K562 (cell line): Measurements from ENCODE around the gene HES3. TPM values are rescaled to one million over a fixed set of nuclear protein-coding genes. Genes with fewer than 3 reads are reported as not detected.

Experiments used
- ATAC-seq: fragments of 200-7000 bp; cut with Tn5 transposase; 3 replicates; pipeline ENCODE4 v1.9.1; 2020; ENCODE audit warnings: moderate library complexity
- BruUV-seq: library from RNA; stranded (reverse); fragments of 400-500 nt; replicated peaks from 2 replicates; lab custom pipeline; 2021; lab: Mats Ljungman, UMichigan
- CTCF ChIA-PET: fragments of 300-600 bp; formaldehyde crosslinking; extraction: SDS; loops from one replicate; lab custom pipeline; 2021; ENCODE audit warnings: low intra/inter-chr PET ratio; lab: Yijun Ruan, JAX
- POLR2A ChIA-PET: fragments of 300-600, 350-650 bp; sonication (Branson Sonifier 250); formaldehyde crosslinking; extraction: SDS; loops from one replicate; lab custom pipeline; 2021; ENCODE audit warnings: antibody characterized with exemption, inconsistent platforms; lab: Yijun Ruan, JAX
- DNase-seq, 4 experiments: peaks; one replicate each; pipeline versions ENCODE4 v3.0.0 to v3.0.0-alpha.2; 2011 to 2018; ENCODE audit warnings: low spot score in 3 of 4, mixed read lengths in 3 of 4; ENCODE audit errors: extremely low read depth in 1 of 4
- FAIRE-seq: peaks from 2 replicates; lab custom pipeline; 2011; peaks lifted over from hg19 to GRCh38; lab: Jason Lieb, UNC
- H2AFZ ChIP-seq: 2 replicates; pipeline ENCODE4 v1.6.0; 2011; ENCODE audit warnings: low read depth, low read length, control low read depth, inconsistent platforms
- H3K27ac ChIP-seq: fragments of 200-600 bp; 3 replicates; pipeline ENCODE4 v1.8.0; 2011; ENCODE audit warnings: low read depth, mild to moderate bottlenecking, control low read depth, inconsistent platforms, low read length, moderate library complexity, mixed read lengths; ENCODE audit errors: extremely low read depth
- H3K27me3 ChIP-seq, 2 experiments: fragments of 300-600 bp in 1 of 2; 2 replicates in 1 of 2; 3 replicates in 1 of 2; pipeline versions ENCODE4 v1.6.0 to v1.8.0; 2011; ENCODE audit warnings: inconsistent platforms in 2 of 2, low read length in 2 of 2, mild to moderate bottlenecking in 1 of 2, mixed read lengths in 1 of 2, moderate library complexity in 1 of 2; ENCODE audit not compliant: control insufficient read depth in 2 of 2, insufficient read depth in 2 of 2
- H3K36me3 ChIP-seq: fragments of 300-600 bp; 3 replicates; pipeline ENCODE4 v1.8.0; 2011; ENCODE audit warnings: mild to moderate bottlenecking, low read length, inconsistent platforms; ENCODE audit not compliant: control insufficient read depth, insufficient read depth
- H3K4me1 ChIP-seq, 2 experiments: fragments of 200-600 bp in 1 of 2; replicated peaks in 1 of 2; 2 replicates in 1 of 2; 3 replicates in 1 of 2; pipeline versions ENCODE4 v1.5.1 to v1.8.0; 2011; ENCODE audit warnings: inconsistent platforms in 2 of 2, low read length in 2 of 2, mild to moderate bottlenecking in 1 of 2, mixed read lengths in 1 of 2, moderate library complexity in 1 of 2; ENCODE audit not compliant: control insufficient read depth in 2 of 2, insufficient read depth in 2 of 2
- H3K4me2 ChIP-seq: 2 replicates; pipeline ENCODE4 v1.6.1; 2011; ENCODE audit warnings: low read length, control low read depth, inconsistent platforms, mixed read lengths; ENCODE audit not compliant: insufficient read depth
- H3K4me3 ChIP-seq: fragments of 200-600 bp; sonication (generic), shearing (Covaris generic); 2 replicates; pipeline ENCODE4 v1.5.1; 2016; ENCODE audit warnings: control low read depth, inconsistent platforms
- H3K79me2 ChIP-seq: fragments of 200-600 bp; 3 replicates; pipeline ENCODE4 v1.8.0; 2011; ENCODE audit warnings: low read length, inconsistent platforms; ENCODE audit not compliant: control insufficient read depth, insufficient read depth
- H3K9ac ChIP-seq, 2 experiments: 2 replicates each; pipeline versions ENCODE4 v1.6.0 to v1.6.1; 2011; ENCODE audit warnings: low read depth in 2 of 2, low read length in 2 of 2, control low read depth in 1 of 2, inconsistent platforms in 1 of 2, mild to moderate bottlenecking in 1 of 2, mixed read lengths in 1 of 2; ENCODE audit not compliant: insufficient read depth in 1 of 2
- H3K9me1 ChIP-seq: one replicate; pipeline ENCODE4 v1.6.0; 2011; ENCODE audit warnings: inconsistent platforms, mild to moderate bottlenecking, low read length, moderate library complexity; ENCODE audit not compliant: control insufficient read depth, insufficient read depth
- H3K9me3 ChIP-seq: replicated peaks from 2 replicates; pipeline ENCODE4 v1.5.1; 2011; ENCODE audit warnings: low read depth, low read length, inconsistent platforms; ENCODE audit not compliant: control insufficient read depth, insufficient read depth
- H4K20me1 ChIP-seq: replicated peaks from 2 replicates; pipeline ENCODE4 v1.6.1; 2011; ENCODE audit warnings: low read length, inconsistent platforms, mixed read lengths; ENCODE audit not compliant: control insufficient read depth, insufficient read depth
- BCL6 ChIP-seq: fragments of 250-450 bp; sonication (Bioruptor Pico); IDR thresholded peaks from 2 replicates; pipeline ENCODE4 v1.4.0; 2020
- CCNT2 ChIP-seq: IDR thresholded peaks from 2 replicates; pipeline ENCODE4 v1.6.1; 2011; ENCODE audit warnings: borderline replicate concordance, low read depth, mild to moderate bottlenecking, moderate library complexity, mixed read lengths, low read length; ENCODE audit not compliant: insufficient read length; ENCODE audit errors: extremely low read depth
- EGR1 ChIP-seq: fragments of 450-650 bp; conservative IDR thresholded peaks from 2 replicates; pipeline ENCODE4 v1.6.1; 2017; ENCODE audit warnings: mild to moderate bottlenecking
- HMG20B ChIP-seq: fragments of 250-450 bp; sonication (Bioruptor Pico); IDR thresholded peaks from 2 replicates; pipeline ENCODE4 v1.5.0; 2021; ENCODE audit warnings: mild to moderate bottlenecking
- KDM4B ChIP-seq, 2 experiments: fragments of 450-650 bp in 1 of 2; sonication (generic) in 1 of 2; IDR thresholded peaks; 2 replicates each; pipeline ENCODE4 v1.6.1; 2016 to 2017; ENCODE audit warnings: borderline replicate concordance in 2 of 2, antibody characterized with exemption in 1 of 2, low read depth in 1 of 2, mild to moderate bottlenecking in 1 of 2
- MCM2 ChIP-seq: fragments of 450-650 bp; IDR thresholded peaks from 2 replicates; pipeline ENCODE4 v1.6.1; 2017; ENCODE audit warnings: low read depth, mild to moderate bottlenecking
- NFIC ChIP-seq: fragments of 450-650 bp; IDR thresholded peaks from 2 replicates; pipeline ENCODE4 v1.6.1; 2017; ENCODE audit warnings: mild to moderate bottlenecking, inconsistent platforms
- PCBP1 ChIP-seq: fragments of 200-400 bp; formaldehyde crosslinking; IDR thresholded peaks from 2 replicates; pipeline ENCODE4 v1.6.1; 2018; ENCODE audit warnings: mild to moderate bottlenecking, low read depth, low read length; ENCODE audit not compliant: poor library complexity, severe bottlenecking
- RB1 ChIP-seq: fragments of 450-650 bp; IDR thresholded peaks from 2 replicates; pipeline ENCODE4 v1.6.1; 2017; ENCODE audit warnings: low read depth, mild to moderate bottlenecking
- SAFB ChIP-seq: fragments of 200-400 bp; formaldehyde crosslinking; IDR thresholded peaks from 2 replicates; pipeline ENCODE4 v1.6.1; 2017; ENCODE audit warnings: low read depth, low read length, borderline replicate concordance
- SIN3A ChIP-seq, 2 experiments: fragments of 150-350 bp in 1 of 2; IDR thresholded peaks; 2 replicates each; pipeline ENCODE4 v1.6.1; 2011 to 2016; ENCODE audit warnings: borderline replicate concordance in 2 of 2, low read depth in 2 of 2, low read length in 2 of 2, mild to moderate bottlenecking in 2 of 2, moderate library complexity in 2 of 2; ENCODE audit not compliant: control insufficient read depth in 1 of 2
- SMAD1 ChIP-seq: fragments of 150-350 bp; IDR thresholded peaks from 2 replicates; pipeline ENCODE4 v1.6.1; 2014; ENCODE audit warnings: low read length, low read depth; ENCODE audit not compliant: partially characterized antibody
- SMARCC2 ChIP-seq: fragments of 450-650 bp; IDR thresholded peaks from 2 replicates; pipeline ENCODE4 v1.6.1; 2017; ENCODE audit warnings: antibody characterized with exemption, moderate library complexity, mild to moderate bottlenecking, low read depth
- TARDBP ChIP-seq: fragments of 450-650 bp; IDR thresholded peaks from 2 replicates; pipeline ENCODE4 v1.6.1; 2016
- U2AF1 ChIP-seq: fragments of 200-400 bp; formaldehyde crosslinking; optimal IDR thresholded peaks from 2 replicates; pipeline ENCODE3; 2017; ENCODE audit warnings: mild to moderate bottlenecking, low read depth, low read length, moderate library complexity
- ZFPM2 ChIP-seq: fragments of 250-450 bp; sonication (Bioruptor Pico); IDR thresholded peaks from 2 replicates; pipeline ENCODE4 v1.5.1; 2022; ENCODE audit warnings: mild to moderate bottlenecking
- ZFX ChIP-seq: sonication (generic); formaldehyde crosslinking; IDR thresholded peaks from 2 replicates; pipeline ENCODE4 v1.8.0; 2022; ENCODE audit warnings: mild to moderate bottlenecking, missing genetic modification reagents, moderate library complexity
- ZNF140 ChIP-seq: fragments of 250-450 bp; sonication (Bioruptor Pico); IDR thresholded peaks from 2 replicates; pipeline ENCODE4 v1.8.0; 2021; ENCODE audit warnings: moderate library complexity, mild to moderate bottlenecking, inconsistent platforms
- ZNF143 ChIP-seq: sonication (generic); formaldehyde crosslinking; IDR thresholded peaks from 2 replicates; pipeline ENCODE4 v1.9.0; 2022; ENCODE audit warnings: mild to moderate bottlenecking, missing genetic modification reagents
- ZNF263 ChIP-seq: sonication (generic); formaldehyde crosslinking; IDR thresholded peaks from 2 replicates; pipeline ENCODE4 v1.8.0; 2022; ENCODE audit warnings: mild to moderate bottlenecking, missing genetic modification reagents, borderline replicate concordance
- WGBS: fragments of 100-300 bp; shearing (Covaris generic); methylation state at CpG from one replicate; pipeline ENCODE4 v1.1.6; 2016; ENCODE audit warnings: low coverage, mixed read lengths; ENCODE audit not compliant: insufficient coverage; ENCODE audit errors: missing lambda C conversion rate; 5-methylcytosine and 5-hydroxymethylcytosine counted together
- in situ Hi-C: fragments of 300-500 bp; cut with MboI; formaldehyde crosslinking; loops from 4 replicates; pipeline ENCODE4 v1.15.0; 2018; ENCODE audit warnings: inconsistent platforms, mixed read lengths
- intact Hi-C: fragments of 100-400 bp; cut with micrococcal nuclease; formaldehyde crosslinking; loops from 2 replicates; pipeline ENCODE4 v1.14.2; 2022
- polyA plus RNA-seq, 8 experiments: library from polyadenylated mRNA; depleted of rRNA in 4 of 8; stranded (reverse) in 5 of 8; unstranded in 3 of 8; fragments of >200 nt; fragmentation: Nextera tagmentation in 2 of 8; fragmentation: Illumina TruSeq in 1 of 8; extraction: Ambion mirVana in 2 of 8; extraction: Trizol in 1 of 8; gene quantifications; 2 replicates each; pipeline versions ENCODE4 v1.2.1 to v1.2.3, GENCODE V29; 2011 to 2014; ENCODE audit warnings: inconsistent platforms in 1 of 8, missing spikeins in 1 of 8
- total RNA-seq, 7 experiments: library from RNA; depleted of rRNA in 6 of 7; stranded (reverse); fragments of >200 nt in 6 of 7; fragmentation: Illumina TruSeq in 2 of 7; extraction: Trizol in 2 of 7; gene quantifications; 2 replicates each; pipeline versions ENCODE4 v1.2.1 to v1.2.3, GENCODE V29; 2011 to 2021; ENCODE audit warnings: low replicate concordance in 1 of 7
- TF ChIP-seq, protein P1 (sequence below), 3 experiments: fragments of 200-800 bp in 1 of 3; sonication (Bioruptor generic) in 1 of 3; sonication (generic) in 1 of 3; formaldehyde crosslinking in 1 of 3; IDR thresholded peaks; 2 replicates each; pipeline versions ENCODE4 v1.6.1 to v1.8.0; 2016 to 2022; ENCODE audit warnings: mild to moderate bottlenecking in 2 of 3, missing compliant biosample characterization in 2 of 3, missing genetic modification characterization in 2 of 3, missing genetic modification reagents in 1 of 3

The HES3 gene
- total and polyA plus RNA-seq, 9 of the 15 experiments (the other 6 are each of a cell fraction or from before 2014, with no cell fraction given), result not detected

DNA sequence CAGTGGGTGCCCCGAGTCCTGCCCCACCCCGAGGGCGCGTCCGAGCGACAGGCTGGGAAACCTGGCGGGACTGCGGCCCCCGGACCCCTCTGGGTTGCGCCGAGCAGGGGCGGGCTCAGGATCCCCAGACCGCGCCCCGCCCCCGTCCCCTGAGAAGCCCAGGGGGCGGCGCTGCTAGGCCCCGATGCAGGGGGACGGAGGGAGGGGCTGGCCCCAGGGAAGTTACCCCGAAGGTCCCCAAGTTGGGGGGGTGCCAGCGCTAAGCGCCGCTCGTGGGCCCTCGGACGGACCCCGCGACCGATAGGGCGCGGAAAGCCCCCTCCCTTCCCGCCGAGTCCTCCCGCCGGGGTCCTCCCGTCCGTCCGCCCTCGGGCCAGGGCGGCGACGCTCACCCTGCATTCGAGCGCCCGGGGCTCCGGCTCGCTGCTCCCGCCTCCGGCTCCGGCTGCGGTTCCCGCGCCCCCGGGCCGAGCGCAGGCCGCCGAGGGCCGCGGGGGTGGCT, 16.5 kb downstream of the HES3 start:
- H3K4me1 ChIP-seq, result peaks cover 0 to 66% of the 10 kb centered on the region in 2 experiments; a peak in 3 of 5 replicates
- no TSS peak for BruUV-seq
- peaks cover 0 to 15% of the 10 kb centered on the region in 2 experiments; a peak in 2 of 5 replicates for H3K27me3 ChIP-seq
- no peaks in the 10 kb centered on the region for H3K9me3 ChIP-seq
- peak overlapping the region; percentile 50; the same call in 1 of the 2 replicates for H3K4me2 ChIP-seq
- DNase-seq (peak; percentile 60 to 82 (median 71)), FAIRE-seq (no peak), ATAC-seq (peak; percentile 39)
- POLR2A ChIA-PET, result no interaction called here
- peak overlapping the region; percentile 50 for H3K4me3 ChIP-seq
- in situ Hi-C loops, result loop anchor here (25.0 kb wide), 1 partner anchor 952 kb away; no protein-coding TSS in a partner anchor
- no peaks in the 10 kb centered on the region for H3K9me1 ChIP-seq
- no peak overlapping the region for H3K27ac ChIP-seq
- no peaks in the 10 kb centered on the region for H3K79me2 ChIP-seq
- peak overlapping the region; percentile 16 to 84; a peak in 3 of 4 replicates for H3K9ac ChIP-seq
- intact Hi-C loops, result no loop called here
- WGBS, result under 1% methylated on average over 33 of the region's 61 CpGs
- H4K20me1 ChIP-seq, result peaks cover 26% of the 10 kb centered on the region
- peak overlapping the region; percentile 60; the same call in 1 of the 2 replicates for H2AFZ ChIP-seq
- CTCF ChIA-PET, result no interaction called here
- no peaks in the 10 kb centered on the region; the same call in 1 of the 3 replicates for H3K36me3 ChIP-seq
- TF ChIP-seq HMG20B (CRISPR knock-in tag), result no peak
- peak; percentile 8; the same call in 1 of the 2 replicates for TF ChIP-seq EGR1
- no peak for TF ChIP-seq SMARCC2
- no peak for TF ChIP-seq BCL6 (CRISPR knock-in tag)
- TF ChIP-seq PCBP1, result peak; percentile 38
- peak; percentile 89 for TF ChIP-seq ZNF263 (CRISPR knock-in tag)
- TF ChIP-seq RB1, result peak; percentile 20; the same call in 1 of the 2 replicates
- peak; percentile 39 for TF ChIP-seq ZFX
- TF ChIP-seq ZFPM2 (CRISPR knock-in tag), result no peak
- TF ChIP-seq ZNF143 (CRISPR knock-in tag), result no peak
- TF ChIP-seq ZNF140 (CRISPR knock-in tag), result no peak
- 0 out of 2 replicates have a peak, but pooled peaks have one; percentile 8 for TF ChIP-seq SAFB
- no peak for TF ChIP-seq SMAD1
- no peak for TF ChIP-seq TARDBP
- TF ChIP-seq MCM2, result no peak
- TF ChIP-seq KDM4B (IDR thresholded peaks at IDR 0.05; ENCODE audit: borderline replicate concordance in 2 of 2, low read depth in 1 of 2), result no peak
- TF ChIP-seq U2AF1, result peak; percentile 34
- peak; percentile 27; the same call in 1 of the 2 replicates for TF ChIP-seq NFIC
- TF ChIP-seq SIN3A (IDR thresholded peaks at IDR 0.05; ENCODE audit: borderline replicate concordance in 2 of 2, control insufficient read depth in 1 of 2, low read depth in 2 of 2, low read length in 2 of 2), result no peak; a peak in 1 of 4 replicates
- TF ChIP-seq CCNT2, result peak; percentile 10
- TF ChIP-seq, protein P1, sequence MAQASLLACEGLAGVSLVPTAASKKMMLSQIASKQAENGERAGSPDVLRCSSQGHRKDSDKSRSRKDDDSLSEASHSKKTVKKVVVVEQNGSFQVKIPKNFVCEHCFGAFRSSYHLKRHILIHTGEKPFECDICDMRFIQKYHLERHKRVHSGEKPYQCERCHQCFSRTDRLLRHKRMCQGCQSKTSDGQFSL (CRISPR knock-in tag; IDR thresholded peaks at IDR 0.05), result 0 out of 2 replicates have a peak, but pooled peaks have one; percentile 14
- TF ChIP-seq, protein P1 (tag; IDR thresholded peaks at IDR 0.05), result no peak
